Liver (tissue), 3 donors: ENCODE measurements around the gene ATG5.

Source experiments
- CTCF ChIP-seq: fragments of 150-350 bp; IDR thresholded peaks from 2 replicates; pipeline ENCODE4 v1.5.1; 2017; ENCODE audit warnings: improper control_type of control experiment, low read depth, low read length; ENCODE audit not compliant: missing input control
- GABPA ChIP-seq, 2 donors: IDR thresholded peaks in 1 of 2; conservative IDR thresholded peaks in 1 of 2; 2 replicates each; pipeline ENCODE4 v1.6.1; 2016; ENCODE audit warnings: antibody characterized with exemption in 2 of 2, mild to moderate bottlenecking in 1 of 2, moderate library complexity in 1 of 2
- HNF4A ChIP-seq, 2 donors: conservative IDR thresholded peaks; 2 replicates each; pipeline ENCODE4 v1.6.1; 2016; ENCODE audit warnings: antibody characterized with exemption in 2 of 2, mild to moderate bottlenecking in 2 of 2
- JUND ChIP-seq, 2 donors: IDR thresholded peaks; 2 replicates each; pipeline ENCODE4 v1.6.1; 2016; ENCODE audit warnings: antibody characterized with exemption in 2 of 2
- MAX ChIP-seq: IDR thresholded peaks from 2 replicates; pipeline ENCODE4 v1.6.1; 2016; ENCODE audit warnings: antibody characterized with exemption
- REST ChIP-seq: IDR thresholded peaks from 2 replicates; pipeline ENCODE4 v1.6.1; 2016; ENCODE audit warnings: antibody characterized with exemption, mild to moderate bottlenecking
- TAF1 ChIP-seq: conservative IDR thresholded peaks from 2 replicates; pipeline ENCODE4 v1.6.1; 2016; ENCODE audit warnings: antibody characterized with exemption, mild to moderate bottlenecking
- donor health status: healthy.
- donor health status: healthy.

GRCh38 chr6:106241498-106241897 lies 84.1 kb downstream of the ATG5 start:
- TF ChIP-seq MAX (no peak), CTCF (no peak), HNF4A (conservative IDR thresholded peaks at IDR 0.05) (no peak), GABPA (IDR thresholded peaks at IDR 0.05 in 1 of 2, conservative IDR thresholded peaks at IDR 0.05 in 1 of 2) (no peak), TAF1 (no peak), REST (no peak), JUND (IDR thresholded peaks at IDR 0.05) (no peak)
